RPMI8226 (cell line): Measurements from ENCODE around the gene C15orf39.
"Not testable (repeated sequence)": the region's sequence is repeated elsewhere in the genome, so short reads cannot be mapped to it uniquely, and the experiment has no call there.

Experiments used
- DNase-seq: peaks from one replicate; pipeline ENCODE4 v3.0.0-alpha.2; 2015

The C15orf39 gene

DNA sequence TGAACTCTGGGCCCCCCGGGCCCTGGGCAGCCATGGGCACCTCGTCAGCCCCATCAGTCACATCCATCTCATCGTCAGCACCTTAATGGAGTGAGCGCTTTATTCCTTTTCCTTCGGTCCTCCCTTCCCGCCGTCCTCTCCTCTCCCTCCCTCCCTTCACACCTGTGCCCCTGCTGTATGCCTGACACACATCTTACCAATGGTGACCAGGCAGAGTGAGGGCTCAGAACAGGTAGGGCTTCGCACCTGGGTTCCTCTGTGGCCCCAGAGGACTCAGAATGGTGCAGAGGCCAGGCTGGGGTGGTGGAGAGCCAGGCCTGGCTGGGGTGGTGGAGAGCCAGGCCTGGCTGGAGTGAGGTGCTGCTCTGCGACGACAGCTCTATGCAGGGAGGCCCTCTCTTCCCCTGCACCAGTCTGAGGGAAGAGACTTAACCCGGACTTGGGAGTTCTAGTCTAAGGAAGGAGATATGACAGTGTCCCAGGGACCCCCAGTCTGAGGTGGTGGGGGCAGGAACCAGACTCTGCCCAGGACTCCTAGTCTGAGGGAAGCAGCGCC lies 11.6 kb downstream of the C15orf39 start:
- no peak for DNase-seq

GRCh38 chr15:75213768-75214221 lies 12.1 kb downstream of the C15orf39 start:
- no peak for DNase-seq

GRCh38 chr15:75214293-75215096 lies 12.8 kb downstream of the C15orf39 start:
- DNase-seq = no peak

- peak; percentile 45 for DNase-seq
Observed at GRCh38 chr15:75215107-75216004, 13.7 kb downstream of the C15orf39 start.

- DNase-seq = no peak
Observed at GRCh38 chr15:75217012-75217411, 15.3 kb downstream of the C15orf39 start.

GRCh38 chr15:75217574-75217973 lies 15.9 kb downstream of the C15orf39 start:
- not testable (repeated sequence) for DNase-seq

GRCh38 chr15:75219507-75219929 lies 17.8 kb downstream of the C15orf39 start:
- peak; percentile 71 for DNase-seq

- DNase-seq = no peak
Observed at GRCh38 chr15:75223688-75224087, 22.0 kb downstream of the C15orf39 start.

GRCh38 chr15:75224281-75224680 lies 22.6 kb downstream of the C15orf39 start:
- DNase-seq = no peak

- DNase-seq = not testable (repeated sequence)
Observed at GRCh38 chr15:75225102-75225836, 23.6 kb downstream of the C15orf39 start.

GRCh38 chr15:75225951-75226732 lies 24.5 kb downstream of the C15orf39 start:
- no peak for DNase-seq

DNA sequence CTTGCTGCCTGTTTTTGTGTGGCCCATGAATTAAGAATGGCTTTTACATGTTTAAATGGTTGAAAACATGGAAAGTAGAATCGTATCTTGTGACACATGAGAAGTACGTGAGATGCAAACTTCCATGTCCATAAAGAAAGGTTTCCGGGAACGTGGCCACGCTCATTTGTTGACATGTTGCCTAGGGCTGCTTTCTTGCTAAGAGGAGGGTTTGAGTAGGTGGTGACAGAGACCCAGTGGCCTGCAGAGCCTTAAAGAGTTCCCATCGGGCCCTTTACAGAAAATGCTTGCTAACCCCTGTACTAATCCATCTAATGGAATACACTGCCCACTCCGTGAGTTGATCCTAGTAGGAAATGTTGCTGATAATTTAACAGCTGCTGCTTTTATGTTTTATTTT lies 25.4 kb downstream of the C15orf39 start:
- DNase-seq = not testable (repeated sequence)

DNA sequence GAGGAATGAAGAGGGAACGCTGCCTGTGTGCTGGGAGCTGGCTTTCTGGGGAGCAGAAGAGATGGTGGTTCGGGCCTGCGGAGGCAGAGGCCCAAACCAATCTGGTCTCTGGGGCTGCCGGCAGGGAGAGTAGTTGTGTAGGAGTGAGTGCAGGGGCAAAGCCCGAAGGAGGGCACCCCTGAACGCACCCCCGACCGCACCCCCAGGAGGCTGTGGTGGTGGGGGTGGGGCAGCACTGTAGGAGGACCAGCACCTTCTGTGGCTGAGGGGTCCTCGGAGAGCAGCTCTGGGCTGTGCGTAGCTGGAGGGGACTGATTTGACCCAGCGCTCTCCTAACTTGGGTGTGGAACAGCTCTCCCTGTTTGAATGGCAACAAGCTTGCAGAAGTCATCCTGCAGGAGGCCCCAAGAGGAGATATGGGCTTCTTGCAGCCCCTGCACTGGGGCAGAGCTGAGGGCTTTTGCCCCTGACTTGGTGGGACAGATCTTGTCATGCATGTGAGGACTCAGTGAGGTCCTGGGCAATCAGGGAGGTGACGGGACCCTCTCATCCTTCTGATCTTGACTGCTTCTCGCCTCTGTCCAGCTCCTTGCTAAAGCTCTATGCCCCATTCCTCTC lies 26.1 kb downstream of the C15orf39 start:
- DNase-seq = no peak

DNA sequence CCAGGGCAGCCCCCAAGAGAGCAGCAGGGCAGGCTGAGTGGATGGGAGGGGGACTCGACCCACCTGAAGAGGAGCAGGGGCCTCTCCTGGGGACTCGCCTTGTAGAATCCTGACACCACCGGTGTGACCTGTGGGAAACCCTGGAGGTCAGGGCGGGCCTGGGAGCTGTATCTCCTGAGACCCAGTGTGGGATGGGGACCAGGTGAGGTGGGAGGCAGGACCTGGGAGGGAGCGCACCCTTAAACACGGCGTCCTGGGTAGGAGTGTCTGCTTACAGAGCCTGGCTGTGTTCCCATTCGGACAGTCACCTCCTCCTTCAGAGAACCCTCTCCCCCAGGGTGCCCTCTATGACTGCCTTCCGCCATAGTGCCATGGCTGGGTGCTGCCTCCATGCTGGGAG lies 27.1 kb downstream of the C15orf39 start:
- DNase-seq = no peak

DNA sequence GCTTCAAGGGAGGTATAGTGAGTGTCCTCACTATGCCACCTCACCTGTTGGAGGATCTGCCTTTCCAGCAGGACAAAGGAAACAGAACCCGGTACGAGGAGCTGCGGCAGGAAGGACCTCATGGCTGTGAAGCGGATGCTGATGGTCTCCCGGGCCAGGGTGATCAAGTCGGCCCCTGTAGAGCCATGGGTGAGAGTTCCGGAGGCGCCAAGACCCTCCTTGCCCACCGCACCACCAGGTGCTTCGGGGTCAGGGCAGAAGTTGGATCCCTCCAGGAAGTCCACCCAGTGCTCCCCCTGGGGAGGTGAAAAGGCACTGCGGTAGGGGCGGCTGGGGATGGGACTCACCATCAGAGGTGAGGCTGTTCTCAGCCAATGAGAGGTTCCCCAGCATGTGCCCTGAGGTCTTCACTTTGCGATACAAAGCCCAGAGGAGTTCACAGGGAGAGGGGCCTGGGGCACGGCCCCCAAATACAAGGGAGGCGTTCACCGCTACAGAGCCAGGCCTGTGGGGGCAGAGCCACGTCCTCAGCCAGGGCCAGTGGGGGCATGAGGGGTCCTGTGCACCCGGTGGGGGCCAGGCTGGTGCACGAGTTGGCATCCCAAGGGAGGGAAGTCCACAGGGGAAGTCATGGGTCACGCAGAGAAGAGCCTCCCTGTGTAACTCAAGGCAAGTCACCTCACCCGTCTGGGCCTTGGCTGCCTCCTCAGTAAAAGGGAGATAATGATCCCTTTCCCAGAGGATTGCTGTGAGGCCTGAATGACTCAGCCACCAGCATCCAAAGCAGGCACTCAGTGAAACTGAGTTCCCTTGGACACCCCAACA lies 27.7 kb downstream of the C15orf39 start:
- DNase-seq = no peak

DNA sequence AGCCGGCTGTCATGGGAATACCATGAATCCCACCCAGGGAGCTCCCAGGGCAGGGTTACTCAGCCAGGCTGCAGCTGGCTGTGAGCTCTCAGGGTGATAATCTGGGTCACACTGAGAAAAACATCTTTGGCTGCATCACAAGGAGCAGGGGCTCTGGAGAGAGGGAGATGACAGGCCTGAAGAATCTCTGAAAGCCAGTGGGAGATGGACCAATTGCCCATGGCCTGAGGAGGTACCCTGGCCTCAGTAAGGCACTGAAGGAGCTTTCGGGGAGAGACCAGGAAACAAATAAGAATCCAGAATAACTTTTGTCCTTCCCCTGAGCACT lies 28.3 kb downstream of the C15orf39 start:
- DNase-seq = no peak

DNA sequence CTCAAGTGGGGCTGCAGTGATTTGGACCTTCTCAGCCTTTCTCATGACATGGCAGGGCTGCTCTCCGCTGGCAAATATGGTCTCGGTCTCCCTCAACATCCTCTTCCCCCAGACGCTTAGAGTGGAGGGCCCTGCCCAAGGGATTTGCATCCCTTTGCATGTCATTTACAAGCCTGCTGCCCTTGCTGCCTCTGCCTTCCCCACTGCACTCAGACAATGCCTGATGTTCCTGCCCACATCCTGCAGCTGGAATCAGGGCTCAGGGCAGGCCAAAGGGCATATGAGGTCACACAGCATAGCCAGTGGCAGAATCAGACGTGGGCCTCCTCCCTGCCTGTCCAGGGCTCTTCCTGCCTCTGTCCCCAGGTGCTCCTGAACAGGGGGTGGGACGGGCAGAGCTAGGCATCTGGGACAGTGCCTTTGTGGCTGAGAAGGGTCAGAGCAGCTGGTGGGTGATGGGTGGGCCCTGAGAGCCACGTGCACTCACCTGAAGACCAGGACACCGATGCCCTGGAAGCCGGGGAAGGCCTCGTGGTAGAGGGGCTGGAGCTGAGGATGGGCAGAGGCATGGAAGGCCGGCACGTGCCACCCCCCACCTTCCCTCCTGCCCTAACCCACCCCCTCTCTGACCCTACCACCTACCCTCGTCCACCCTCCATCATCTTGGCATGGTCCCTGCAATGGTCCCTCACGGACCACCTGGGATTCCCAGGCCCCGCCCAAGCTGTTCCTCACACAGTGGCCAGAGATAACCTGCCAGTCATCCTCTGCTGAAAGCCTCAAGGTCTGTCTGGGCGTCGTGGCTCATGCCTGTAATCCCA lies 29.1 kb downstream of the C15orf39 start:
- peak; percentile 61 for DNase-seq

- DNase-seq = no peak
Observed at GRCh38 chr15:75231836-75232235, 30.2 kb downstream of the C15orf39 start.

- DNase-seq = no peak
Observed at GRCh38 chr15:75232252-75232813, 30.7 kb downstream of the C15orf39 start.
